ENCODE data around the gene ELFN2. TPM values are rescaled to one million over a fixed set of nuclear protein-coding genes. Genes with fewer than 3 reads are reported as not detected.

The ELFN2 gene
- total RNA-seq, 4 donors from 2014 or later, result under 0.01 to 0.19 (median 0.16) TPM; not detected in 1

- H3K27me3 ChIP-seq, result peaks cover 96% of the 10 kb centered on the region
- no peak overlapping the region for H3K27ac ChIP-seq
- WGBS, 2 donors (ENCODE audit: low coverage in 1 of 2), result 20 to 60% methylated on average over 1 to 4 of the region's 6 CpGs
- H3K4me1 ChIP-seq, result peaks cover 0 to 16% (median 3%) of the 10 kb centered on the region in 3 donors
- no peak for ATAC-seq
- H3K36me3 ChIP-seq, result no peaks in the 10 kb centered on the region
- H3K9me3 ChIP-seq, result no peaks in the 10 kb centered on the region
- no peak overlapping the region for H3K4me3 ChIP-seq
- no peak for TF ChIP-seq POLR2AphosphoS5 (IDR thresholded peaks at IDR 0.05)
- TF ChIP-seq EP300 (IDR thresholded peaks at IDR 0.05), result no peak
- no peak for TF ChIP-seq POLR2A (IDR thresholded peaks at IDR 0.05)
- TF ChIP-seq, protein P1, sequence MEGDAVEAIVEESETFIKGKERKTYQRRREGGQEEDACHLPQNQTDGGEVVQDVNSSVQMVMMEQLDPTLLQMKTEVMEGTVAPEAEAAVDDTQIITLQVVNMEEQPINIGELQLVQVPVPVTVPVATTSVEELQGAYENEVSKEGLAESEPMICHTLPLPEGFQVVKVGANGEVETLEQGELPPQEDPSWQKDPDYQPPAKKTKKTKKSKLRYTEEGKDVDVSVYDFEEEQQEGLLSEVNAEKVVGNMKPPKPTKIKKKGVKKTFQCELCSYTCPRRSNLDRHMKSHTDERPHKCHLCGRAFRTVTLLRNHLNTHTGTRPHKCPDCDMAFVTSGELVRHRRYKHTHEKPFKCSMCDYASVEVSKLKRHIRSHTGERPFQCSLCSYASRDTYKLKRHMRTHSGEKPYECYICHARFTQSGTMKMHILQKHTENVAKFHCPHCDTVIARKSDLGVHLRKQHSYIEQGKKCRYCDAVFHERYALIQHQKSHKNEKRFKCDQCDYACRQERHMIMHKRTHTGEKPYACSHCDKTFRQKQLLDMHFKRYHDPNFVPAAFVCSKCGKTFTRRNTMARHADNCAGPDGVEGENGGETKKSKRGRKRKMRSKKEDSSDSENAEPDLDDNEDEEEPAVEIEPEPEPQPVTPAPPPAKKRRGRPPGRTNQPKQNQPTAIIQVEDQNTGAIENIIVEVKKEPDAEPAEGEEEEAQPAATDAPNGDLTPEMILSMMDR (IDR thresholded peaks at IDR 0.05), result no peak
Measured at GRCh38 chr22:37416389-37416788, 10.9 kb downstream of the ELFN2 start.

DNA sequence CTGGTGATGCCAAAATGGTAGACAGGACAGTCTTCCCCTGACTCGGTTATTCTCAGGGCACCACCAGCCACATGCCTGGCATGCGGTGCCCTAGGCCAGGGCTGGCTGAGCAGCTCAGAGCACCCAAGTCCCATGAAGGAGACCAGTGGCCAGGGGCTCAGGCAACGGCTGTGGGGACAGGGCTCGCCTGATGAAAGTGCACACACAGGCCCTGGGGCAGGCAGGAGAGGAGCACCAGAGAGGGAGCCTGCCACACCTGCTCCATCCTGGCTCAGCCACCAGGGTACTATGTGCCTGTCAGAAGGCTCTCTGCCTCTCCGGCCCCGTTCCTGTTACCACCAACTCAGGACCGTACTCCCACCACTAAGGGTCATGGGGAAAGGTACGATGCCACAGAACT, 12.1 kb downstream of the ELFN2 start:
- Histone ChIP-seq H3K27me3 (peaks cover 96% of the 10 kb centered on the region), H3K36me3 (no peaks in the 10 kb centered on the region), H3K4me1 (peaks cover 0 to 10% (median under 1%) of the 10 kb centered on the region in 3 donors), H3K4me3 (no peak overlapping the region), H3K9me3 (no peaks in the 10 kb centered on the region), H3K27ac (no peak overlapping the region)
- ATAC-seq, result no peak
- 64% methylated on average over 3 of the region's 8 CpGs; no CpG with 5 or more reads in 1 of the 2 donors for WGBS, 2 donors (ENCODE audit: low coverage in 1 of 2)
- TF ChIP-seq, protein P1 (IDR thresholded peaks at IDR 0.05), result no peak
- TF ChIP-seq POLR2AphosphoS5 (IDR thresholded peaks at IDR 0.05) (no peak), POLR2A (IDR thresholded peaks at IDR 0.05) (no peak), EP300 (IDR thresholded peaks at IDR 0.05) (no peak)

DNA sequence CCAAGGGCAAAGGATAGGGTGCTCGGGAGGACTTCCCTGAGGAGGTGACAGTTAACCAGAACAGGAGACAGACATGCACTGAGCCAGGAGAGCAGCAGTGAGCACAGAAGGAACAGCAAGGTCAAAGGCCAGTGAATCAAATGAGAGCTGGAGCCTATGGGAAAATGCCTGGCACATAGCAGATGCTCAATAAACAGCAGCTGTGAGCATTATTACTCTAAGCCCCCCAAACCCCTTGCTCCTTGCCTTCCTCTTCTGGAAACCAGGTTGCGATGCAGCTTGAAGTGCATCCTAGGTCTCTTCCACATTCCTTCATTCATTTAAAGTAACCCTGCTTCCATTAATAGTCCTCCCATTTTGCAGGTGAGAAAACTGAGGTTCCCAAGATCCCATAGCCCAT, 13.0 kb downstream of the ELFN2 start:
- WGBS, 2 donors (ENCODE audit: low coverage in 1 of 2), result 87% methylated on average over 2 of the region's 2 CpGs
- Histone ChIP-seq H3K36me3 (no peaks in the 10 kb centered on the region), H3K4me3 (no peak overlapping the region), H3K4me1 (peaks cover 0 to under 1% (median 0%) of the 10 kb centered on the region in 3 donors), H3K27me3 (peaks cover 95% of the 10 kb centered on the region), H3K9me3 (no peaks in the 10 kb centered on the region), H3K27ac (no peak overlapping the region)
- no peak for ATAC-seq
- no peak for TF ChIP-seq POLR2AphosphoS5 (IDR thresholded peaks at IDR 0.05)
- TF ChIP-seq POLR2A (IDR thresholded peaks at IDR 0.05), result no peak
- no peak for TF ChIP-seq EP300 (IDR thresholded peaks at IDR 0.05)
- TF ChIP-seq, protein P1 (IDR thresholded peaks at IDR 0.05), result no peak

- Histone ChIP-seq H3K27ac (no peak overlapping the region), H3K9me3 (no peaks in the 10 kb centered on the region), H3K4me3 (no peak overlapping the region), H3K4me1 (no peaks in the 10 kb centered on the region), H3K36me3 (no peaks in the 10 kb centered on the region), H3K27me3 (peaks cover 93% of the 10 kb centered on the region)
- TF ChIP-seq EP300 (IDR thresholded peaks at IDR 0.05), result no peak
- 91% methylated on average over 4 of the region's 4 CpGs; no CpG with 5 or more reads in 1 of the 2 donors for WGBS, 2 donors (ENCODE audit: low coverage in 1 of 2)
- no peak for ATAC-seq
Measured at GRCh38 chr22:37413546-37413945, 13.7 kb downstream of the ELFN2 start.

- Histone ChIP-seq H3K9me3 (no peaks in the 10 kb centered on the region), H3K4me1 (no peaks in the 10 kb centered on the region), H3K27me3 (peaks cover 93% of the 10 kb centered on the region), H3K4me3 (no peak overlapping the region), H3K36me3 (no peaks in the 10 kb centered on the region), H3K27ac (no peak overlapping the region)
- TF ChIP-seq POLR2AphosphoS5 (IDR thresholded peaks at IDR 0.05), result no peak
- TF ChIP-seq, protein P1 (IDR thresholded peaks at IDR 0.05), result no peak
- no peak for TF ChIP-seq EP300 (IDR thresholded peaks at IDR 0.05)
- no peak for TF ChIP-seq POLR2A (IDR thresholded peaks at IDR 0.05)
- 61% methylated on average over 4 of the region's 16 CpGs; no CpG with 5 or more reads in 1 of the 2 donors for WGBS, 2 donors (ENCODE audit: low coverage in 1 of 2)
- no peak for ATAC-seq
Measured at GRCh38 chr22:37412495-37413250, 14.6 kb downstream of the ELFN2 start.
